ENCODE measurements around the gene ZNF469. TPM values are rescaled to one million over a fixed set of nuclear protein-coding genes. Genes with fewer than 3 reads are reported as not detected.

Gene ZNF469
- total RNA-seq, 1 donor, result 8.3 TPM

DNA sequence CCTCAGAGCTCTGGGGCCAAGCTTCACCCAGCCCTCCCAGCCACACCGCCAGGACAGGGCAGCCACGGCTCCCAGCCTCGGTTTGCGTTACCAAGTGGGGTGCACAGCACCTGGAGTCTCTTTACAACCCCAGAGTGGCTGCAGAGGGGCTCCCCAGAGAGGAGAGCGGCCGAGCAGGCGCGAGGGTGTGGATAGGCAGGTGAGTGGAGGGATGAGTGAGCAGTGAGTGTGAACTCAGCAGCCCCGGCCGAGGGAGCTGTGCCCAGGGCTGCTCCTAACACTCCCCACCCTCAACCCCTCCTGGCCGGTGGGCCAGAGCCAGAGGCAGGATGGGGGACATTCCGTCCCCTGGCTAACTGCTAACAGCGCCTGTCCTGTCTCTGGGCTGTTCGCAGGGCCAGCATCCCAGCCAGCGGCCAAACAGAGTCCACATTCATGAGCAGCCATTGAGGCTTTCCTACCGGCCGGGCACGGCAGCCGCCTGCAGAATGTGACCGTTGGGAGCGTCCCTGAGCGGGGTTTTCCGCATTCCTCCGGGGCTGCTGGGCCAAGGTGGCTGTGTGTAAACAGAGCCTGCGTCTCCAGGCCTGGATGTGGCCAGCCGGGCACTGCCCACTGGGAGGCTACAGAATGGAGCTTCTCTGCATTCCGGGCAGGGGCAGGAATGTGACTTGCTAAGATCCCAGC, 5.3 kb downstream of the ZNF469 start:
- Histone ChIP-seq H3K36me3 (ENCODE audit: insufficient read depth, low read length) (no peaks in the 10 kb centered on the region), H3K4me3 (ENCODE audit: insufficient read depth, low read length) (no peak overlapping the region), H3K27me3 (ENCODE audit: insufficient read depth, low read length) (no peaks in the 10 kb centered on the region), H2AFZ (ENCODE audit: low read length) (no peak overlapping the region), H3K9me3 (ENCODE audit: low read depth, low read length) (no peaks in the 10 kb centered on the region), H3K79me2 (ENCODE audit: insufficient read depth, low read length) (peaks cover 51% of the 10 kb centered on the region), H4K20me1 (ENCODE audit: insufficient read depth, low read length) (peaks cover 19% of the 10 kb centered on the region), H3K27ac (ENCODE audit: low read depth, low read length) (peak overlapping the region; percentile 33), H3K4me2 (ENCODE audit: insufficient read depth, low read length) (no peak overlapping the region), H3K4me1 (ENCODE audit: insufficient read depth, low read length) (peaks cover 20% of the 10 kb centered on the region)
- TF ChIP-seq, protein P1, sequence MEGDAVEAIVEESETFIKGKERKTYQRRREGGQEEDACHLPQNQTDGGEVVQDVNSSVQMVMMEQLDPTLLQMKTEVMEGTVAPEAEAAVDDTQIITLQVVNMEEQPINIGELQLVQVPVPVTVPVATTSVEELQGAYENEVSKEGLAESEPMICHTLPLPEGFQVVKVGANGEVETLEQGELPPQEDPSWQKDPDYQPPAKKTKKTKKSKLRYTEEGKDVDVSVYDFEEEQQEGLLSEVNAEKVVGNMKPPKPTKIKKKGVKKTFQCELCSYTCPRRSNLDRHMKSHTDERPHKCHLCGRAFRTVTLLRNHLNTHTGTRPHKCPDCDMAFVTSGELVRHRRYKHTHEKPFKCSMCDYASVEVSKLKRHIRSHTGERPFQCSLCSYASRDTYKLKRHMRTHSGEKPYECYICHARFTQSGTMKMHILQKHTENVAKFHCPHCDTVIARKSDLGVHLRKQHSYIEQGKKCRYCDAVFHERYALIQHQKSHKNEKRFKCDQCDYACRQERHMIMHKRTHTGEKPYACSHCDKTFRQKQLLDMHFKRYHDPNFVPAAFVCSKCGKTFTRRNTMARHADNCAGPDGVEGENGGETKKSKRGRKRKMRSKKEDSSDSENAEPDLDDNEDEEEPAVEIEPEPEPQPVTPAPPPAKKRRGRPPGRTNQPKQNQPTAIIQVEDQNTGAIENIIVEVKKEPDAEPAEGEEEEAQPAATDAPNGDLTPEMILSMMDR (IDR thresholded peaks at IDR 0.05; ENCODE audit: extremely low read depth, low read depth, low read length), result no peak
- DNase-seq (ENCODE audit: insufficient read length, low spot score, missing footprints), result peak; percentile 95

DNA sequence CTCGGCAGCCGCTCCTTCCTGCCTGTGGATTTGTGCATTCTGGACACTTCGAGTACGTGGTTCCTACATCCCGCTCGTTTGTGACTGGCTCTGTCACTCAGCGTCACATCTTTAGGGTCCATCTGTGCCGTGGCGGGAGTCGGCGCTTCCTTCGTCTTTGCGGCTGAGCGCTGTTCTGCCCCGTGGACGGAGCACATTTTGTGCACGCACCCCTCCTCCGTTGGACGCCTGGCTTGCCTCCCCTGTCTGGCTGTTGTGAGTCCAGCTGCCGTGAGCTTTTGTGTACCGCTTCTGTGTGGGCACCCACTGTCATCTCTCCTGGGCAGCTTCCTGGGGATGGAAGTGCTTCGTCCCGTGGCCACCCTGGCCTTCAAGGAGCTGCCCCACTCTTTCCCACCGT, 6.4 kb downstream of the ZNF469 start:
- Histone ChIP-seq H3K4me3 (ENCODE audit: insufficient read depth, low read length) (no peak overlapping the region), H3K9me3 (ENCODE audit: low read depth, low read length) (no peaks in the 10 kb centered on the region), H3K27me3 (ENCODE audit: insufficient read depth, low read length) (no peaks in the 10 kb centered on the region), H3K27ac (ENCODE audit: low read depth, low read length) (no peak overlapping the region), H3K36me3 (ENCODE audit: insufficient read depth, low read length) (no peaks in the 10 kb centered on the region), H4K20me1 (ENCODE audit: insufficient read depth, low read length) (peaks cover 29% of the 10 kb centered on the region), H3K4me2 (ENCODE audit: insufficient read depth, low read length) (no peak overlapping the region), H2AFZ (ENCODE audit: low read length) (no peak overlapping the region), H3K79me2 (ENCODE audit: insufficient read depth, low read length) (peaks cover 52% of the 10 kb centered on the region), H3K4me1 (ENCODE audit: insufficient read depth, low read length) (peaks cover 16% of the 10 kb centered on the region)
- TF ChIP-seq, protein P1 (IDR thresholded peaks at IDR 0.05; ENCODE audit: extremely low read depth, low read depth, low read length), result no peak
- peak; percentile 76 for DNase-seq (ENCODE audit: insufficient read length, low spot score, missing footprints)

DNA sequence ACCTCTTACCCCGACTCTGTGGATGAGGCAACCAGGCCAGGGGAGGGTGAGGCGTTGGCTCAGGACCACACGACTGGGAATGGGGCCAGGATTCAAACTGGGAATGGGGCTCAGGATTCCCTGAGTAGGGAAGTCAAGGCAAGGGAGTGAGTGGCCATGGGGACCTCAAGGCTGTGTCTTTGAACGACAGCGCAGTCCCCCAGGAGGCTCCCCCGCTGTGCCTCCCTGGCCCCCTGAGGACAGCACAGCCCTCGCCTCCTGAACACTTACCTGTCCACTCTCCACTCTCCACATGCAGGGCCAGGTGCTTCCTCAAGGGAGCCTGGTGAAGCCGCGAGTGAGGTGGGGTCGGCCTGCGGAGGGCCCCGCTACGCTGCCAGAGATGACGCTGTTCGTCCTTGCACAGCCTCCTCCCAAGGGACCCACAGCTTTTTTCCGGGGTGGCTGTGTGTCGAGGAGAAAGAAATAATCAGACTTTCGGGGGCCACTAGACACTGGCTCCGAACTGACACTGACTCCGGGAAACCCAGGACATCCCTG, 6.9 kb downstream of the ZNF469 start:
- DNase-seq (ENCODE audit: insufficient read length, low spot score, missing footprints), result peak; percentile 43
- H3K4me3 ChIP-seq (ENCODE audit: insufficient read depth, low read length), result no peak overlapping the region
- H3K9me3 ChIP-seq (ENCODE audit: low read depth, low read length), result no peaks in the 10 kb centered on the region
- peaks cover 14% of the 10 kb centered on the region for H3K4me1 ChIP-seq (ENCODE audit: insufficient read depth, low read length)
- no peaks in the 10 kb centered on the region for H3K36me3 ChIP-seq (ENCODE audit: insufficient read depth, low read length)
- H3K79me2 ChIP-seq (ENCODE audit: insufficient read depth, low read length), result peaks cover 51% of the 10 kb centered on the region
- H3K27ac ChIP-seq (ENCODE audit: low read depth, low read length), result no peak overlapping the region
- H4K20me1 ChIP-seq (ENCODE audit: insufficient read depth, low read length), result peaks cover 32% of the 10 kb centered on the region
- TF ChIP-seq, protein P1 (IDR thresholded peaks at IDR 0.05; ENCODE audit: extremely low read depth, low read depth, low read length), result no peak
- H2AFZ ChIP-seq (ENCODE audit: low read length), result no peak overlapping the region
- H3K27me3 ChIP-seq (ENCODE audit: insufficient read depth, low read length), result no peaks in the 10 kb centered on the region
- H3K4me2 ChIP-seq (ENCODE audit: insufficient read depth, low read length), result no peak overlapping the region

DNA sequence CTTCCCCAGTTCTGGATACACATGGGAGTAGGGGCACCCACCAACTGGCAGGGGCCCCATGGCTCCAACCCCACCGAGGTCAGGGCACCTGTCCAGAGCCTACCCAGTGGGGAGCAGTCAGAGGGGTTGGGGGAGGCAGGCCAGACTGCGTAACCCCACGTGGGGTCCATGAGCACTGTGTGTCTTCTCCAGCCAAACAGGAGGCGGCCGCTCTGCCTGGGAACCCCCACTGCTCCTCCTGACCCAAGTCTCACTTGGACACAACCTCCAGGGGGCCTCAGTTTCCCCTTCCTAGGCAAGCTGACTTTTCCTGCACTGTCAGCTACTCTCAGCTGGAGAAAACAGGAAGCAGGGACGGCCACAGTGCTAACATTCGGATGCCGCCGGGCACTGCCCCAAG, 7.5 kb downstream of the ZNF469 start:
- TF ChIP-seq, protein P1 (IDR thresholded peaks at IDR 0.05; ENCODE audit: extremely low read depth, low read depth, low read length), result no peak
- Histone ChIP-seq H3K79me2 (ENCODE audit: insufficient read depth, low read length) (peaks cover 47% of the 10 kb centered on the region), H3K27me3 (ENCODE audit: insufficient read depth, low read length) (no peaks in the 10 kb centered on the region), H3K27ac (ENCODE audit: low read depth, low read length) (no peak overlapping the region), H2AFZ (ENCODE audit: low read length) (no peak overlapping the region), H3K9me3 (ENCODE audit: low read depth, low read length) (no peaks in the 10 kb centered on the region), H3K4me1 (ENCODE audit: insufficient read depth, low read length) (peaks cover 14% of the 10 kb centered on the region), H3K4me2 (ENCODE audit: insufficient read depth, low read length) (no peak overlapping the region), H3K4me3 (ENCODE audit: insufficient read depth, low read length) (no peak overlapping the region), H4K20me1 (ENCODE audit: insufficient read depth, low read length) (peaks cover 32% of the 10 kb centered on the region), H3K36me3 (ENCODE audit: insufficient read depth, low read length) (no peaks in the 10 kb centered on the region)
- peak; percentile 58 for DNase-seq (ENCODE audit: insufficient read length, low spot score, missing footprints)
